ENCODE data around the gene TERT. TPM values are rescaled to one million over a fixed set of nuclear protein-coding genes. Genes with fewer than 3 reads are reported as not detected.
"Not testable (repeated sequence)": the region's sequence is repeated elsewhere in the genome, so short reads cannot be mapped to it uniquely, and the experiment has no call there.

The TERT gene
- total RNA-seq, 2 donors from 2014 or later: 3.5 to 16.6 TPM

DNA sequence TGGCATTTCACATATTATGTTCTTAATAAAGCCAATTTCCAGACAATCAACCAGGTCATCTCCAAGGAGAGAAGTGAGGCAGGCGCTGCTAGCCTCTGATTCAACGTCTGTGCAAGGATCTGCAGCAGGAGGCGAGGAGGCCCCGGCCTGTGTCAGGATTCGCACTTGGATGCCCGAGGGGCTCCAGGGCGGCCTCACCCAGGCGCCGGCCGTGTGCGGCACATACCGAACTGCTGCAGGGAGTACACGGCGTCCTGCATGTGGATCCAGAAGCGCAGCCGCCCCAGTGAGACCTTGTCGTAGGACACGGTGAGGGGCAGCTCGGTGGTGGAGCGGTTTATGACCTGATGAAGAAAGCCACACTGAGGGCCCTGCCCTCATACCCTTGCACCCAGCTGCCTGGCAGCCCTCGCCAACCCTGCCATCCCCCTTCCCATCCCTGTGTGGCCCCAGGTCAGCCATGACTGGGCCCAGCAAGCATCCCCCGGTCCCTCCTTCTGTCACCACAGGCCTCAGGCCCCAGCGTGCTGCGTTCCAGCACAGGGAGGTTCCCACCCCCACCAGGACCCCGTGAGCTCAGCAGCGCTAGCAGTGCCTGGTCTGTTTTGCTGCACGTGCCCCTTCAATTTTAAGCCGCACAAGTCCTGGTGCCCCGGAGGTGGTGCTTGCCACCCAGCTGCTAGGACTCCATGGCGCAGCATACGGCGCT lies 40.1 kb upstream of the TERT start:
- H3K27ac Mint-ChIP-seq: no peak overlapping the region
- no peaks in the 10 kb centered on the region for H3K9me3 Mint-ChIP-seq
- peaks cover 0 to 4% of the 10 kb centered on the region in 2 donors for H3K36me3 Mint-ChIP-seq
- DNase-seq (ENCODE audit: low spot score in 2 of 2) (no peak), ATAC-seq (no peak)

GRCh38 chr5:1333986-1334385 lies 39.1 kb upstream of the TERT start:
- no peak for ATAC-seq
- Mint-ChIP-seq H3K27ac (no peak overlapping the region), H3K36me3 (peaks cover 0 to 4% of the 10 kb centered on the region in 2 donors), H3K9me3 (no peaks in the 10 kb centered on the region)
- no peak for DNase-seq (ENCODE audit: low spot score in 2 of 2)

- not testable (repeated sequence) for H3K36me3 Mint-ChIP-seq; DNase-seq (ENCODE audit: low spot score in 2 of 2); ATAC-seq; H3K9me3 Mint-ChIP-seq; H3K27ac Mint-ChIP-seq
Observed at GRCh38 chr5:1333286-1333685, 38.4 kb upstream of the TERT start.

- Mint-ChIP-seq H3K9me3 (no peaks in the 10 kb centered on the region), H3K27ac (no peak overlapping the region), H3K36me3 (peaks cover 0 to 4% of the 10 kb centered on the region in 2 donors)
- peak in 1 of 2 donors; percentile 27 for ATAC-seq
- DNase-seq (ENCODE audit: low spot score in 2 of 2): no peak
Observed at GRCh38 chr5:1332461-1333001, 37.7 kb upstream of the TERT start.

DNA sequence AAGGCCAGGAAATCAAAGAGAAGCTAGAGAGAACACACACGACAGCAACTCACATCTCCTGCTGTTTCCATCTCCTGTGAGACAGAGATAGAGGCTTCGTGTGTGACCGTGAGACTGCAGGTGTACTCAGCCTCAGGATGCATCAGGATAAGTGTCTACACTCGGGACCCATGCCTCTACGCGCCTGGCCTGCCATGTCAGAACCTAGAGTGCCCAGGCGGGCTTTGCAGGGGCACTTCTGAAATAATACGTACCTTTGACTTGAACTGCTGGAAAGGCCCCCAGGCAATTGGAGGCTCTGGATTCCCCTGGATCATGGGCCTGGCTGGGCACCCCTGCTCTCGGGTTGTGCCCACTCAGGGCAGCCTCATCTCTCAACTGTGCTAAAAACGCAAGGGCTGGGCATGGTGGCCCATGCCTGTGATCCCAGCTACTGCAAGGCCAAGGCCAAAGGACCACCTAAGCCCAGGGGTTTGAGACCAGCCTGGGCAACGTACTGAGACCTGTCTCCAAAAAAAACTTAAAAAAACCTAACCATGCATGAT lies 37.1 kb upstream of the TERT start:
- peak in 1 of 2 donors; percentile 42 for ATAC-seq
- Mint-ChIP-seq H3K9me3 (no peaks in the 10 kb centered on the region), H3K36me3 (peaks cover 0 to 4% of the 10 kb centered on the region in 2 donors), H3K27ac (no peak overlapping the region)
- DNase-seq (ENCODE audit: low spot score in 2 of 2): no peak

GRCh38 chr5:1330847-1331831 lies 36.3 kb upstream of the TERT start:
- H3K9me3 Mint-ChIP-seq: no peaks in the 10 kb centered on the region
- ATAC-seq: peak in 1 of 2 donors; percentile 36
- peaks cover 0 to 5% of the 10 kb centered on the region in 2 donors for H3K36me3 Mint-ChIP-seq
- peak overlapping the region in 1 of 2 donors; percentile 57 for H3K27ac Mint-ChIP-seq
- no peak for DNase-seq (ENCODE audit: low spot score in 2 of 2)

GRCh38 chr5:1330146-1330846 lies 35.4 kb upstream of the TERT start:
- H3K27ac Mint-ChIP-seq: peak overlapping the region; percentile 22 to 57
- H3K9me3 Mint-ChIP-seq: no peaks in the 10 kb centered on the region
- DNase-seq (ENCODE audit: low spot score in 2 of 2) (no peak), ATAC-seq (no peak)
- H3K36me3 Mint-ChIP-seq: peaks cover 0 to 4% of the 10 kb centered on the region in 2 donors

DNA sequence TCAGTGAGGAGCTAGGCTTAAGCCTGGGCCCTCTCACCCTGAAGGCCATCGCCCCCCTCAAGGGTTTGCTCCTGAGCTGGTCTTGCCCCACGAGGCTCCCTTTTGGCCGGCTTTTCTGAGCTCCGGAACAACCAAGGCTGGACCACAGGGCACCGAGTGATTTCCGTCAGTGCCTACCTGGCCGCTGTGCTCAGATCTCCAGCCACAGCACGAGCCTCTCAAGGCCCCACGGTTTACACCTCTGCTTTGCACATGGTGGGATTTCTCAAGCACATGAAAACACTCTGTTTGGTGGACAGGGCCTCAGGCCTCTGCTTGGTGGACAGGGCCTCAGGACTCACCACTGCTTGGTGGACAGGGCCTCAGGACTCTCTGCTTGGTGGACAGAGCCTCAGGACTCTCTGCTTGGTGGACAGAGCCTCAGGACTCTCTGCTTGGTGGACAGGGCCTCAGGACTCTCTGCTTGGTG lies 34.3 kb upstream of the TERT start:
- H3K27ac Mint-ChIP-seq: peak overlapping the region in 1 of 2 donors; percentile 64
- H3K36me3 Mint-ChIP-seq: peaks cover 0 to 4% of the 10 kb centered on the region in 2 donors
- no peaks in the 10 kb centered on the region for H3K9me3 Mint-ChIP-seq

GRCh38 chr5:1328237-1329110 lies 33.6 kb upstream of the TERT start:
- not testable (repeated sequence) for H3K9me3 Mint-ChIP-seq; DNase-seq (ENCODE audit: low spot score in 2 of 2); H3K36me3 Mint-ChIP-seq; ATAC-seq
- peak overlapping the region; percentile 1 to 64 for H3K27ac Mint-ChIP-seq

More for the DNA sequence above, 34.3 kb upstream of the TERT start:
- DNase-seq (ENCODE audit: low spot score in 2 of 2) (no peak), ATAC-seq (no peak)

DNA sequence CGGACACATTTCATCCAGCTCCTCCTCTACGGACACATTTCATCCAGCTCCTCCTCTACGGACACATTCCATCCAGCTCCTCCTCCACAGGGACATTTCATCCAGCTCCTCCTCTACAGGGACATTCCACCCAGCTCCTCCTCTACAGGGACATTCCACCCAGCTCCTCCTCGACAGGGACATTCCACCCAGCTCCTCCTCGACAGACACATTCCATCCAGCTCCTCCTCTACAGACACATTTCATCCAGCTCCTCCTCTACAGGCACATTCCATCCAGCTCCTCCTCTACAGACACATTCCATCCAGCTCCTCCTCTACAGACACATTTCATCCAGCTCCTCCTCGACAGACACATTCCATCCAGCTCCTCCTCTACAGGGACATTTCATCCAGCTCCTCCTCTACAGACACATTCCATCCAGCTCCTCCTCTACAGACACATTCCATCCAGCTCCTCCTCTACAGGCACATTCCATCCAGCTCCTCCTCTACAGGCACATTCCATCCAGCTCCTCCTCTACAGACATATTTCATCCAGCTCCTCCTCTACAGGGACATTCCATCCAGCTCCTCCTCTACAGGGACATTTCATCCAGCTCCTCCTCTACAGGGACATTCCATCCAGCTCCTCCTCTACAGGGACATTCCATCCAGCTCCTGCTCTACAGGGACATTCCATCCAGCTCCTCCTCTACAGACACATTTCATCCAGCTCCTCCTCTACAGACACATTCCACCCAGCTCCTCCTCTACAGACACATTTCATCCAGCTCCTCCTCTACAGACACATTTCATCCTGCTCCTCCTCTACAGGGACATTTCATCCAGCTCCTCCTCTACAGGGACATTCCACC lies 32.3 kb upstream of the TERT start:
- not testable (repeated sequence) for H3K9me3 Mint-ChIP-seq, H3K36me3 Mint-ChIP-seq, ATAC-seq
- peak in 1 of 2 donors; percentile 21 for DNase-seq (ENCODE audit: low spot score in 2 of 2)
- peak overlapping the region; percentile 67 to 71 for H3K27ac Mint-ChIP-seq

GRCh38 chr5:1326532-1326875 lies 31.6 kb upstream of the TERT start:
- DNase-seq (ENCODE audit: low spot score in 2 of 2); H3K36me3 Mint-ChIP-seq; H3K9me3 Mint-ChIP-seq; ATAC-seq: not testable (repeated sequence)
- H3K27ac Mint-ChIP-seq: peak overlapping the region; percentile 67 to 71

GRCh38 chr5:1325870-1326531 lies 31.1 kb upstream of the TERT start:
- Mint-ChIP-seq H3K36me3 (peaks cover 0 to 4% of the 10 kb centered on the region in 2 donors), H3K9me3 (no peaks in the 10 kb centered on the region), H3K27ac (peak overlapping the region; percentile 67 to 71)
- no peak for ATAC-seq
- peak in 1 of 2 donors; percentile 40 for DNase-seq (ENCODE audit: low spot score in 2 of 2)

GRCh38 chr5:1325191-1325741 lies 30.4 kb upstream of the TERT start:
- H3K9me3 Mint-ChIP-seq: no peaks in the 10 kb centered on the region
- no peak for DNase-seq (ENCODE audit: low spot score in 2 of 2)
- ATAC-seq: no peak
- peaks cover 4 to 8% of the 10 kb centered on the region in 2 donors for H3K36me3 Mint-ChIP-seq
- H3K27ac Mint-ChIP-seq: no peak overlapping the region

DNA sequence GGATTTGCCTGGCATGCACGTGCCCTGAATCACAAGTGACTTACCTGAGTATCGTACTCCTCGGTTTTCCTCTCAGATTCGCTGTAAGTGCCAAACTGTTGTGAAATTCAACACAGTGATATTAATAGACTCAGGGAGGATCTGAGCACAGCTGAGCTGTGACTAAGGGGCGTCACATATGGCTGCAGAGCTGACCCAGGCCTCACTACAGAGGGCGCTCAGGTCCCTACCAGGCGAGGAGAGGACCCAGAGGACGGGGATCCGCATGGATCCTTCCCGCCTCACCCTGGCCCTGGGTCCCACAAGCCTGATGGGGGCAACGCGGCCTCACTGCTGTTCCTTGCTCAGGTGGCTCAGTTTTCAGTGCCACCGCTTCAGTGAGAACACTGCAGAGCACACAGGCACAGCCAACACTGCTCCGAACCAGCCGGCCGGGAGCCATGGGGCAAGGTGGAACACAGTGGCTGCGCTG lies 29.9 kb upstream of the TERT start:
- Mint-ChIP-seq H3K27ac (no peak overlapping the region), H3K9me3 (no peaks in the 10 kb centered on the region), H3K36me3 (peaks cover 5 to 9% of the 10 kb centered on the region in 2 donors)
- DNase-seq (ENCODE audit: low spot score in 2 of 2): peak in 1 of 2 donors; percentile 41
- no peak for ATAC-seq
